Hypothalamus (tissue), 51 donors: ENCODE measurements around the gene WDR17.

Source experiments
- DNase-seq, 51 donors: peaks; one replicate each; lab custom pipeline; 2025; lab: John Stamatoyannopoulos, UW

Gene WDR17

GRCh38 chr4:176084769-176085168, 19.1 kb downstream of the WDR17 start:
- DNase-seq: no peak

DNA sequence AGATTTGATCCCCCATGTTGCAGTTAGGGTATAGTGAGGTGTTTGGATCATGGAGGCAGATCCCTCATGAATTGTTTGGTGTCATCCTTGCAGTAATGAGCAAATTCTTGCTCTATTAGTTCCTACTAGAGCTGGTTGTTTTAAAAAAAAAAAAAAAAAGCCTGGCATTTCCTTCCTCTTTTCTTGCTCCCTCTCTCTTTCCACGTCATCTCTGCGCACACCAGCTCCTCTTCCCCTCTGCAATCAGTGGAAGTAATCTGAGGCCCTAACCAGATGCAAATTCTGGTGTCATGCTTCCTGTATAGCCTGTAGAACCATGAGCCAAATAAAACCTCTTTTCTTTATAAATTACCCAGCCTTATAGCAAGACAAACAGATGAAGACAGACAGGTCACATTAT, 24.5 kb downstream of the WDR17 start:
- no peak for DNase-seq

- DNase-seq: no peak
These were observed 33.7 kb downstream of the WDR17 start for GRCh38 chr4:176099314-176099713.

DNA sequence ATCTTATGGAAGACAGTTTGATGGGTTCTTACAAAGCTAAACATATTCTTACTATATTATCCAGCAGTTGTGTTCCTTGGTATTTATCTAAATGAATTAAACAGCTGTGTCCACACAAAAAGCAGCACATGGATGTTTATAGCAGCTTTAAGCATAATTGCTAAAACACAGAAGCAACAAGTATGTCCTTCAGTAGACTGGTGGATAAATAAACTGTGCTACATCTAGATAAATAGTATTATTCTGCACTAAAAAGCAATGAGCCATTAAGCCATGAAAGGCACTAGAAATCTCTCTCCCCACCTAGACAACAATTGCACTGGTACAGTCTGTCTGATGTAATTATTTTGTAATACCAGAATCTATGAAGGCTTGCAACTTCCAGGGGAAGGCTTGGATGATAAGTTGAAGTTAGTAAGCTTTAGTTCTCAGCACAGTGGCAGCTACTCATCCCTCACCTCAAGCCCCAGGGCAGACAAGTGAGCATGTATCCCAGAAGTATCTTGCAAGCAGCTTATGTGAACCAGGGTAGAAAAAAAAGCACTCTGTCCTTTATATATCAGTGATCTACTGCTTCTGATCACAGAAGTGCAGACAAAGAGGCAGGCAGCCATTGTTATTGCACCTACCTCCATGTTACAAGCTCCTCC, 36.9 kb downstream of the WDR17 start:
- no peak for DNase-seq

DNA sequence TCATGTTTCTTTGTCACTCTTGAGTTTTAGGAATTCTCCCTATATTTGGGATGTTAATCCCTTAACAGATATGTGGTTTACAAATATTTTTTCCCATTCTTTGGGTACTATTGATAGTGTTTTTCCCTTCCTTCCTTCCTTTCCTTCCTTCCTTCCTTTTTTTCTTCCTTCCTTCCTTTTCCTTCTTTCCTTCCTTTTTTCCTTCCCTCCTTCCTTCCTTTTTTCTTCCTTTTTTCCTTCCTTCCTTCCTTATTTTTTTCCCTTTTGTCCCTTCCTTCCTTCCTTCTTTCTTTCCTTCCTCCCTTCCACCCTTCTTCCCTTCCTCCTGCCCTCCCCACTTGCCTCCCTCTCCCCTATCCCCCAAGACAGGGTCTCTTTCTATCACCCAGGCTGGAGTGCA, 42.1 kb downstream of the WDR17 start:
- no peak for DNase-seq

DNA sequence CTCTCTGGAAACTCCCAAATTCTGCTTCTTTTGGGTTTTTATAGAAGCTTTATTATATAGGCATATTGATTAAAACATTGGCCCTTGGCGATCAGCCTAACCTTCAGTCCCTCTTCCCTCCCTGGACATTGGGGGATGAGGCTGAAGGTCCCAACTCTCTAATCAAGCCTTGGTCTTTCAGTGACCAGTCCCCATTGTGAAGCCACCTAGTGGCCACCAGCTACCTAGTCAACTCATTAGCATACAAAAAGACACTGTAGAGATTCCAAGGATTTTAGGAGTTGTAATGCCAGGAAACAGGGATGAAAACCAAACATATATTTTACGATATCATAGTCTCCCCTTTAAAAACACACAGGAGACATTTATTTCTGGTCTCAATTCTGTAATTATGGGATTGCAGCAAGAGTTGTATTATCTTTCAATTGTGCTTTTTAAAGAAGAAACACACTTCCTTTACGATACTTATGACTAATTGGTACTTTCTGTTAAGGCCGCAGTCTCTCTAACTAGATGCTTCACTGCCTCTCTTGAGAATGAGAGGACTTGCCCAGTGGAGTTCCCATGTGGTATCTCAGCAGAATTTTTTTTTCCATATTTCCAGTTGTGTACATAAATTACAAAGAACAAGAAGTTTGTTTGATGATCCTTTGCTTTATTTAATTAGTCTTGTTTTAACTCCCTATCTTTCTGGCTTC, 58.2 kb downstream of the WDR17 start:
- DNase-seq: peak in 9 of 51 donors; percentile 0 to 29 (median 5)

- DNase-seq: no peak
These were observed 59.4 kb downstream of the WDR17 start for GRCh38 chr4:176125063-176125462.

GRCh38 chr4:176134670-176135069, 69.0 kb downstream of the WDR17 start:
- no peak for DNase-seq

DNA sequence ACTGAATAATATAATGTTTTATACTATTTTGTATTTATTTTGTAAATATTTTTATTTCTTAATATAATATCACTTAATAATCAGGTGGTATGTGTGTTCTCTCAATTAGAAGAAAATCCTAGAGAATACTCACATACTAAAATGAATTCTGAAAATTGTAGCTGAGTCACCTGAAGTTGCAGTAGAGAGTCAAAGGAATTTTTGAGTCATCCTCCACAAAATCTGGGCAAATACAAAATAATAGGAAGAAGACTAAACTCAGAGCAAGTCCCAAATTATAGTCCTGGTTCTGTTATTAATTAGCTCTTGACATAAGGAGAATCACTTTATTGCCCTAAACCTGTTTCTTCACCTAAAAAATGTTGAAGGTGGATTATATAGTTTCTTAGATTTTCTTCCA, 72.0 kb downstream of the WDR17 start:
- DNase-seq: no peak

DNA sequence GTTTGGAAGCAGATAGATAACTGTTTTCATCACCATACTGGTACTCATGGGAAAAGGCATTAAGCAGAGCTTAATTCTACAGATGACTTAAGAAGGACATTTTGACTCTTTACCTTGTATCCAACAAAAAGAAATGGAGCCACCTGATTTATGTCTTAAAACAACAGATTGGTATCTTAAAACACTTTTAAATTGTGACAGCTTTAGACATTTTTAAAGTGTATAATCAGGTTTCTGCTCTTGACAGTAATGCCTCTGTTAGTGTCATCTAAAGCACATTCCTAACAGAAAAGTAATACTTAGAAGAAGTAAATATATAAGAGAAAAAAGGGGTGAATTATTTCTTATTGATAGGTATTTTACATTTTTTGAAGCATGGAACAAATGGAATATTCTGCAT, 73.9 kb downstream of the WDR17 start:
- DNase-seq: no peak

DNA sequence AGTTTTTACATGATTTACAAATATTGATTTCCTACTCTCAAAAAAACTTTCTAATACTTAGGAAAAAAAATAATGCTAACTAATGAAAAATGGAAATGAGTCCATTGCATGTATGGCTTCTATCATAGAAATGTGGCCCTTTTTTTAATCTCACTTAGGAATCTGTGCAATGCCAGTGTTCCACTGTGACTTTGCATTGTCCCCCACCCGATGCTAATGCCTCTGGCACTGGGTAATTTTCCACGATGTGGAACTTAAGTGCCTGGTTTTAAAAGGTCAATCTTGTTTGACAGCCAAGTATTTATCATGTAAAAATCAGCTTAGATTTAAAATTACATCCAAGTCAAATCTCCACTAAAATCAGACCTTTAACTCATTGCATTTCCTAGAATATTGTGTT, 76.6 kb downstream of the WDR17 start:
- DNase-seq: no peak

- DNase-seq: no peak
These were observed 84.2 kb downstream of the WDR17 start for GRCh38 chr4:176149680-176150355.

- peak in 1 of 51 donors; percentile 5 for DNase-seq
These were observed 84.7 kb downstream of the WDR17 start for GRCh38 chr4:176150356-176150682.

- no peak for DNase-seq
These were observed 85.1 kb downstream of the WDR17 start for GRCh38 chr4:176150704-176151103.

- no peak for DNase-seq
These were observed 87.5 kb downstream of the WDR17 start for GRCh38 chr4:176153124-176153523.

- DNase-seq: no peak
These were observed 91.0 kb downstream of the WDR17 start for GRCh38 chr4:176156656-176157055.

- DNase-seq: no peak
These were observed 97.4 kb downstream of the WDR17 start for GRCh38 chr4:176163041-176163440.

DNA sequence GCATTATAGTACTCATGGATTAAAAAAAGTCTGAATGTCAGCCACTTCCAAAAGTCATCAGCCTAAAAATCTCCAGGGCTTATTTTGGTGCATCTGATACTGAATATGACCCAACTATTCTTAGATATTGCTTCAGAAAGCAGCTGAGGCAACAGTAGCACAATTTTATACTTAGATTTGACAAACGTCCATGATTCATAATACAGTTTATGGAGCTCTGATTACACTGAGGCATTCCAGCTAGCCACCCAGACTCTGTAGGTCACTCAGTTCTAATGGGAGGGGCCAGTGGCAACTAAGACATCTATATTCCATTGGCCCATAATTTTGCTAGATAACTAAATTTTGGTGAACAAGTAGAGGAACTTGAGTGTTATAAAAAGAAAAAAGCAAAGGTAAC, 119.4 kb downstream of the WDR17 start:
- DNase-seq: no peak

- no peak for DNase-seq
These were observed 120.4 kb downstream of the WDR17 start for GRCh38 chr4:176186067-176186466.

GRCh38 chr4:176186671-176187395, 121.2 kb downstream of the WDR17 start:
- DNase-seq: no peak

- DNase-seq: no peak
These were observed 122.0 kb downstream of the WDR17 start for GRCh38 chr4:176187624-176188023.

DNA sequence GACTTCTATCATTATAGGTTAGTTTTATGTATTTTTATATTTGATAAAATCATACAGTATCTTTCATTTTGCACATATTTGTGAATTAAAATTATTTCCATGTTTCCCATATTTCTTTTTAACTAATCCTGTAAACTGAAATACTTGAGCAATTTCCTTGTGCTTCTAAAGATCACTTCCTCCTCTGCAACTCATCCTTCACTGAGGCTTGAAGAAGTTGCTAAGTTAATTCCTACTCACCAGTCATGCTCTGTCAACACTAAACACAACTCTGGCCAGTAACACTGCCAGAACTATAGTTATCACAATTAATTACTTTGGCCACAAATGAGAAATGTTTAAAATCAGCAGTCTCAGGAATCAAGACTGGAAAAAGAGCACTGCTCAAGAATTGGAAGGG, 123.0 kb downstream of the WDR17 start:
- no peak for DNase-seq
